T-cell (primary cell): ENCODE measurements around the gene TAOK1. TPM values are rescaled to one million over a fixed set of nuclear protein-coding genes. Genes with fewer than 3 reads are reported as not detected.

Experiments
- ATAC-seq, 4 experiments: fragments of 200-7000 bp in 3 of 4; fragments of 150-1000 bp in 1 of 4; cut with Tn5 transposase; replicated peaks in 1 of 4; 1 replicate in 3 of 4; 2 replicates in 1 of 4; pipeline ENCODE4 v1.10.0; 2021; ENCODE audit warnings: moderate library complexity in 3 of 4, mild to moderate bottlenecking in 2 of 4, moderate number of reproducible peaks in 1 of 4
- CTCF ChIA-PET, 2 donors: fragments of 300-600 bp; sonication (Branson Sonifier 250); formaldehyde crosslinking; loops; one replicate each; lab custom pipeline; 2022; ENCODE audit warnings: antibody characterized with exemption in 2 of 2; lab: Charles Lee
- POLR2A ChIA-PET, 2 donors: fragments of 300-600 bp; sonication (Branson Sonifier 250); formaldehyde crosslinking; loops; one replicate each; lab custom pipeline; 2022; ENCODE audit warnings: antibody characterized with exemption in 2 of 2; lab: Charles Lee
- DNase-seq, 35 experiments: peaks; one replicate each; pipeline versions ENCODE4 v3.0.0 to v3.0.0-alpha.2; 2013 to 2023
- H3K27ac ChIP-seq: one replicate; pipeline ENCODE4 v1.5.1; 2013; ENCODE audit warnings: low read length
- H3K27me3 ChIP-seq, 2 experiments: replicated peaks in 1 of 2; 1 replicate in 1 of 2; 2 replicates in 1 of 2; pipeline versions ENCODE4 v1.6.1 to v1.7.0; 2013; ENCODE audit warnings: low read length in 1 of 2, mixed read lengths in 1 of 2; ENCODE audit not compliant: control insufficient read depth in 2 of 2, insufficient read depth in 2 of 2; ENCODE audit errors: extremely low read depth in 1 of 2
- H3K36me3 ChIP-seq, 2 donors: 1 replicate in 1 of 2; 2 replicates in 1 of 2; pipeline versions ENCODE4 v1.6.1 to v1.7.0; 2013; ENCODE audit warnings: low read length in 1 of 2; ENCODE audit not compliant: control insufficient read depth in 2 of 2, insufficient read depth in 1 of 2; ENCODE audit errors: extremely low read depth in 1 of 2
- H3K4me1 ChIP-seq, 2 experiments: 1 replicate in 1 of 2; 2 replicates in 1 of 2; pipeline versions ENCODE4 v1.6.1 to v1.7.0; 2013; ENCODE audit warnings: low read length in 2 of 2, mixed read lengths in 1 of 2; ENCODE audit not compliant: insufficient read depth in 2 of 2, control insufficient read depth in 1 of 2; ENCODE audit errors: extremely low read depth in 1 of 2
- H3K4me3 ChIP-seq, 2 donors: 1 replicate in 1 of 2; 2 replicates in 1 of 2; pipeline versions ENCODE4 v1.5.1 to v1.7.0; 2013; ENCODE audit warnings: mild to moderate bottlenecking in 2 of 2, low read length in 1 of 2, moderate library complexity in 1 of 2; ENCODE audit not compliant: control insufficient read depth in 1 of 2; ENCODE audit errors: extremely low read depth in 1 of 2
- H3K9me3 ChIP-seq: 2 replicates; pipeline ENCODE4 v1.7.0; 2013
- H3K27ac Mint-ChIP-seq, 2 donors: one replicate each; pipeline ENCODE4 v1.8.0; 2020 to 2021; ENCODE audit warnings: mild to moderate bottlenecking in 2 of 2, mixed read lengths in 2 of 2
- H3K27me3 Mint-ChIP-seq, 2 donors: one replicate each; pipeline ENCODE4 v1.8.0; 2021 to 2022; ENCODE audit warnings: mixed read lengths in 2 of 2
- H3K36me3 Mint-ChIP-seq: one replicate; pipeline ENCODE4 v1.8.0; 2021; ENCODE audit warnings: mixed read lengths
- H3K4me1 Mint-ChIP-seq, 3 donors: one replicate each; pipeline ENCODE4 v1.8.0; 2020 to 2022; ENCODE audit warnings: mixed read lengths in 3 of 3, mild to moderate bottlenecking in 1 of 3
- H3K4me3 Mint-ChIP-seq, 3 donors: one replicate each; pipeline ENCODE4 v1.8.0; 2020 to 2022; ENCODE audit warnings: mild to moderate bottlenecking in 3 of 3, mixed read lengths in 3 of 3, moderate library complexity in 3 of 3
- H3K9me3 Mint-ChIP-seq, 3 donors: one replicate each; pipeline ENCODE4 v1.8.0; 2020 to 2022; ENCODE audit warnings: mixed read lengths in 3 of 3
- WGBS: methylation state at CpG from one replicate; pipeline ENCODE4 v1.1.5; 2013; ENCODE audit warnings: missing lambda C conversion rate; ENCODE audit not compliant: insufficient coverage; 5-methylcytosine and 5-hydroxymethylcytosine counted together
- total RNA-seq, 35 experiments: library from RNA in 6 of 35; stranded (reverse) in 6 of 35; fragments of 120-200 nt in 1 of 35; gene quantifications; one replicate each; pipeline versions ENCODE4 v1.2.1 to v1.2.4 and lab custom pipeline; 2013 to 2026

TAOK1 gene
- total RNA-seq, 5 donors from 2014 or later (not counting 1 experiment from before 2014, with no cell fraction given) = 57.7 to 63.4 (median 61.7) TPM

DNA sequence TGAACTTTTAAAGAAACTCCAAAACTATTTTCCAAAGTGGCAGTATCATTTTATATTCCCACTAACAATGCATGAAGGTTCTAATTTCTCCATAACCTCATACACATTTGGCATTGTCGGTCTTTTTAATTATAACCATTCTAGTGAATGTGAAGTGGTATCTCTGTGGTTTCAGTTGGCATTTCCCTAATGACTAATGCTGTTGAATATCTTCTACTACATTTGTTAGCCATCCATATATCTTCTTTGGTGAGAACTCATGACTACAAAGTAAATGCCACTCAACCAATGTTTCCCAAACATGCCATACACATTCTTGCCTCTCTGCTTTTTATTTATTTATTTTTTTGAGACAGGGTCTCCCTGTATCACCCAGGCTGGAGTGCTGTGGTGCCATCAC, 31.7 kb upstream of the TAOK1 start:
- ChIA-PET POLR2A (no interaction called here), CTCF (no interaction called here)
- H3K27ac Mint-ChIP-seq = no peak overlapping the region
- H3K27me3 Mint-ChIP-seq = peaks cover 2 to 3% of the 10 kb centered on the region in 2 donors
- ATAC-seq (no peak), DNase-seq (no peak)
- no peaks in the 10 kb centered on the region for H3K36me3 Mint-ChIP-seq
- H3K4me1 ChIP-seq = no peaks in the 10 kb centered on the region
- no peak overlapping the region for H3K4me3 Mint-ChIP-seq
- H3K27ac ChIP-seq = no peak overlapping the region
- whole genome bisulfite sequencing = no CpG with 5 or more reads among the region's 1 CpG
- no peaks in the 10 kb centered on the region for H3K36me3 ChIP-seq
- H3K27me3 ChIP-seq = no peaks in the 10 kb centered on the region
- H3K9me3 Mint-ChIP-seq = no peaks in the 10 kb centered on the region
- no peaks in the 10 kb centered on the region for H3K4me1 Mint-ChIP-seq
- H3K9me3 ChIP-seq = no peaks in the 10 kb centered on the region
- H3K4me3 ChIP-seq = no peak overlapping the region

DNA sequence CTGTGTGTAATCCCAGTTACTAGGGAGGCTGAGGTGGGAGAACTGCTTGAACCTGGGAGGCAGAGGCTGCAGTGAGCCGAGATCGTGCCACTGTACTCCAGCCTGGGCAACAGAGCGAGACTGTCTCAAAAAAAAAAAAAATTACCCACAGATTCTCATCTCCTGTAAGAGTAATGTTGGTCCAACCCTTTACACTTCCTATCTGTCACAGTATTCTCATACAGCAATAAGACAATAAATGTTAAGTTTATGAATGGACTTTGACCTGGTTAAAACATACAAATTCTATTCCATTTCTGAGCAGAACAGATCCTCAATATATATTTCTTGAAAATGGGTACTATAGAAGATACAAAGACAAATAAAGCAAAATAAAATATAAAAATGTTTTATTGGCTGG, 30.4 kb upstream of the TAOK1 start:
- Histone ChIP-seq H3K9me3 (no peaks in the 10 kb centered on the region), H3K4me3 (no peak overlapping the region), H3K27me3 (no peaks in the 10 kb centered on the region), H3K4me1 (no peaks in the 10 kb centered on the region), H3K27ac (no peak overlapping the region), H3K36me3 (no peaks in the 10 kb centered on the region)
- Mint-ChIP-seq H3K9me3 (no peaks in the 10 kb centered on the region), H3K27me3 (peaks cover 2 to 3% of the 10 kb centered on the region in 2 donors), H3K27ac (no peak overlapping the region), H3K4me3 (no peak overlapping the region), H3K4me1 (no peaks in the 10 kb centered on the region), H3K36me3 (no peaks in the 10 kb centered on the region)
- ChIA-PET CTCF (interaction anchor here in 1 of 2 donors (0.7 kb wide), 1 partner anchor 105 kb away, joined by 5 read pairs; no protein-coding TSS in a partner anchor), POLR2A (no interaction called here)
- ATAC-seq = no peak
- DNase-seq = no peak
- WGBS = no CpG with 5 or more reads among the region's 3 CpGs

- Mint-ChIP-seq H3K27ac (no peak overlapping the region), H3K36me3 (no peaks in the 10 kb centered on the region), H3K4me1 (no peaks in the 10 kb centered on the region), H3K27me3 (no peaks in the 10 kb centered on the region), H3K4me3 (no peak overlapping the region), H3K9me3 (no peaks in the 10 kb centered on the region)
- ATAC-seq (no peak), DNase-seq (no peak)
- no CpG with 5 or more reads among the region's 2 CpGs for WGBS
- POLR2A ChIA-PET = no interaction called here
- no peaks in the 10 kb centered on the region for H3K36me3 ChIP-seq
- CTCF ChIA-PET = interaction anchor here in 1 of 2 donors (0.5 kb wide), 1 partner anchor 12 kb away, joined by 5 read pairs; no protein-coding TSS in a partner anchor
- H3K9me3 ChIP-seq = no peaks in the 10 kb centered on the region
- H3K4me1 ChIP-seq = no peaks in the 10 kb centered on the region
- H3K4me3 ChIP-seq = no peak overlapping the region
- no peak overlapping the region for H3K27ac ChIP-seq
- no peaks in the 10 kb centered on the region for H3K27me3 ChIP-seq
Observed at GRCh38 chr17:29363716-29364115, 26.4 kb upstream of the TAOK1 start.

- Mint-ChIP-seq H3K9me3 (no peaks in the 10 kb centered on the region), H3K27ac (no peak overlapping the region), H3K36me3 (no peaks in the 10 kb centered on the region), H3K4me3 (no peak overlapping the region), H3K27me3 (no peaks in the 10 kb centered on the region), H3K4me1 (no peaks in the 10 kb centered on the region)
- no peak overlapping the region for H3K4me3 ChIP-seq
- ATAC-seq = no peak
- H3K36me3 ChIP-seq = no peaks in the 10 kb centered on the region
- H3K27me3 ChIP-seq = no peaks in the 10 kb centered on the region
- no peak for DNase-seq
- ChIA-PET CTCF (no interaction called here), POLR2A (no interaction called here)
- no peaks in the 10 kb centered on the region for H3K9me3 ChIP-seq
- no peak overlapping the region for H3K27ac ChIP-seq
- H3K4me1 ChIP-seq = peaks cover 0 to 2% of the 10 kb centered on the region in 2 experiments
- WGBS = 100% methylated on average over 3 of the region's 4 CpGs
Observed at GRCh38 chr17:29364691-29365090, 25.5 kb upstream of the TAOK1 start.

- no peaks in the 10 kb centered on the region for H3K27me3 ChIP-seq
- ATAC-seq (no peak), DNase-seq (no peak)
- Mint-ChIP-seq H3K4me1 (no peaks in the 10 kb centered on the region), H3K27me3 (no peaks in the 10 kb centered on the region), H3K27ac (no peak overlapping the region), H3K36me3 (no peaks in the 10 kb centered on the region), H3K9me3 (no peaks in the 10 kb centered on the region), H3K4me3 (no peak overlapping the region)
- H3K9me3 ChIP-seq = no peaks in the 10 kb centered on the region
- no peaks in the 10 kb centered on the region for H3K36me3 ChIP-seq
- no peak overlapping the region for H3K27ac ChIP-seq
- CTCF ChIA-PET = no interaction called here
- peaks cover 0 to 6% of the 10 kb centered on the region in 2 experiments for H3K4me1 ChIP-seq
- no peak overlapping the region for H3K4me3 ChIP-seq
- POLR2A ChIA-PET = no interaction called here
Observed at GRCh38 chr17:29368161-29368560, 22.0 kb upstream of the TAOK1 start.

GRCh38 chr17:29368926-29369325, 21.2 kb upstream of the TAOK1 start:
- Mint-ChIP-seq H3K27me3 (no peaks in the 10 kb centered on the region), H3K36me3 (no peaks in the 10 kb centered on the region), H3K9me3 (no peaks in the 10 kb centered on the region), H3K27ac (no peak overlapping the region), H3K4me1 (no peaks in the 10 kb centered on the region), H3K4me3 (no peak overlapping the region)
- no peak overlapping the region for H3K4me3 ChIP-seq
- no peaks in the 10 kb centered on the region for H3K9me3 ChIP-seq
- WGBS = no CpG with 5 or more reads among the region's 4 CpGs
- H3K36me3 ChIP-seq = no peaks in the 10 kb centered on the region
- no peaks in the 10 kb centered on the region for H3K27me3 ChIP-seq
- ChIA-PET CTCF (interaction anchor here in 1 of 2 donors (1.4 to 2.1 kb wide), 9 partner anchors 15 to 561 kb away, joined by 4 to 18 read pairs (median 8); partner anchors contain the start of gene SSH2), POLR2A (no interaction called here)
- peaks cover 0 to 6% of the 10 kb centered on the region in 2 experiments for H3K4me1 ChIP-seq
- DNase-seq = no peak
- H3K27ac ChIP-seq = no peak overlapping the region
- no peak for ATAC-seq
